OCI-LY1 (cell line): ENCODE measurements around the gene CCDC78.

ENCODE experiments used
- H2AFZ ChIP-seq: fragments of 200-600 bp; sonication (generic), shearing (Covaris generic); 2 replicates; pipeline ENCODE4 v1.6.0; 2014; ENCODE audit warnings: antibody characterized with exemption, mild to moderate bottlenecking, low read length
- H3F3A ChIP-seq: fragments of 200-600 bp; sonication (generic), shearing (Covaris generic); 2 replicates; pipeline ENCODE4 v1.6.0; 2014; ENCODE audit warnings: mild to moderate bottlenecking, antibody characterized with exemption, low read length, moderate library complexity; ENCODE audit not compliant: insufficient read depth
- H3K27ac ChIP-seq: fragments of 200-600 bp; sonication (generic); 2 replicates; pipeline ENCODE4 v1.5.1; 2014; ENCODE audit warnings: low read length, mixed run types, mild to moderate bottlenecking, low read depth; ENCODE audit not compliant: poor library complexity, severe bottlenecking
- H3K27me3 ChIP-seq: fragments of 200-600 bp; sonication (generic); 2 replicates; pipeline ENCODE4 v1.6.0; 2014; ENCODE audit warnings: antibody characterized with exemption, mild to moderate bottlenecking, low read length, moderate library complexity; ENCODE audit not compliant: insufficient read depth
- H3K36me3 ChIP-seq: fragments of 200-600 bp; sonication (generic); 2 replicates; pipeline ENCODE4 v1.6.1; 2014; ENCODE audit warnings: mild to moderate bottlenecking, antibody characterized with exemption, low read length, moderate library complexity, mixed read lengths; ENCODE audit not compliant: insufficient read depth
- H3K4me1 ChIP-seq: fragments of 200-600 bp; sonication (generic); 2 replicates; pipeline ENCODE4 v1.5.1; 2014; ENCODE audit warnings: mild to moderate bottlenecking, low read length, moderate library complexity; ENCODE audit not compliant: insufficient read depth, severe bottlenecking
- H3K4me2 ChIP-seq: fragments of 200-600 bp; sonication (generic), shearing (Covaris generic); 2 replicates; pipeline ENCODE4 v1.6.1; 2014; ENCODE audit warnings: low read length
- H3K4me3 ChIP-seq: fragments of 200-600 bp; sonication (generic); 2 replicates; pipeline ENCODE4 v1.5.1; 2014; ENCODE audit warnings: low read length, low read depth, mild to moderate bottlenecking, mixed read lengths; ENCODE audit not compliant: poor library complexity, severe bottlenecking
- H3K79me2 ChIP-seq: fragments of 200-600 bp; shearing (Covaris generic); 2 replicates; pipeline ENCODE4 v1.6.1; 2016; ENCODE audit warnings: mixed run types, low read length, mixed read lengths; ENCODE audit not compliant: insufficient read depth
- H3K9ac ChIP-seq: fragments of 200-600 bp; sonication (generic), shearing (Covaris generic); 2 replicates; pipeline ENCODE4 v1.6.1; 2014; ENCODE audit warnings: mild to moderate bottlenecking, low read length, mixed read lengths
- H3K9me2 ChIP-seq: fragments of 200-600 bp; sonication (generic), shearing (Covaris generic); 2 replicates; pipeline ENCODE4 v1.6.1; 2014; ENCODE audit warnings: low read depth, mild to moderate bottlenecking, low read length, mixed read lengths
- H3K9me3 ChIP-seq: fragments of 200-600 bp; shearing (Covaris generic); 2 replicates; pipeline ENCODE4 v1.6.1; 2014; ENCODE audit warnings: low read length, mixed read lengths
- H4K20me1 ChIP-seq: fragments of 200-600 bp; sonication (generic), shearing (Covaris generic); 2 replicates; pipeline ENCODE4 v1.6.0; 2016; ENCODE audit warnings: mild to moderate bottlenecking, low read length; ENCODE audit not compliant: insufficient read depth
- EZH2 ChIP-seq: fragments of 200-600 bp; sonication (generic), shearing (Covaris generic); IDR thresholded peaks from 2 replicates; pipeline ENCODE4 v1.8.0; 2017; ENCODE audit warnings: borderline replicate concordance, mixed run types, mild to moderate bottlenecking, antibody characterized with exemption, low read length, moderate library complexity, mixed read lengths
- TF ChIP-seq, protein P1 (sequence below): fragments of 200-600 bp; sonication (generic), shearing (Covaris generic); IDR thresholded peaks from 2 replicates; pipeline ENCODE4 v1.5.1; 2017; ENCODE audit warnings: mild to moderate bottlenecking, antibody characterized with exemption, low read length, moderate library complexity, mixed read lengths

CCDC78 gene

DNA sequence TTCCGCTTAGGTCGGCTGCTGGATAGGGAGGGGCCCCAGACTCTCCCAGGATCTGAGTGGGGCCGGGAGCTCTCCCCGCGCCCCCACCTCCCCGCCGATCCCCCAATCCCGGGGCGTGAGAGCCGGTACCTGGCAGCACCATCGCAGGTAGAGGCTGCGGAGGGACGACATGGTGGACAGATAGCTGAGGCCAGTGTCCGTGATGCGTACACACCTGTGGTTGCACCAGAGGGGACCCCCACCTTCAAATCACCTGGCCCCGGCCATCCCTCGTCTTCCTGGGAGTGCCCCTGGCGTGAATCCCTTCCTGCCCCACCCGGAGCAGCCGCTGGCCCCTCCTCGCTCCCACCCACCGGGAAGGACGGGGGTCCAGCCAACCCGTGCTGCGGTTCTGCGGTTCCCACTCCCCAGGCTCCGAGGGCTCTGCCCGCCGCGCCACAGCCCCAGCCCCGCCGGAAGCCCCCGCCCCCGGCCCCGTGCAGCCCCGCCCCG lies 31.3 kb downstream of the CCDC78 start:
- H4K20me1 ChIP-seq = no peaks in the 10 kb centered on the region
- H2AFZ ChIP-seq = no peak overlapping the region
- no peak overlapping the region for H3K27ac ChIP-seq
- no peaks in the 10 kb centered on the region for H3K36me3 ChIP-seq
- TF ChIP-seq, protein P1, sequence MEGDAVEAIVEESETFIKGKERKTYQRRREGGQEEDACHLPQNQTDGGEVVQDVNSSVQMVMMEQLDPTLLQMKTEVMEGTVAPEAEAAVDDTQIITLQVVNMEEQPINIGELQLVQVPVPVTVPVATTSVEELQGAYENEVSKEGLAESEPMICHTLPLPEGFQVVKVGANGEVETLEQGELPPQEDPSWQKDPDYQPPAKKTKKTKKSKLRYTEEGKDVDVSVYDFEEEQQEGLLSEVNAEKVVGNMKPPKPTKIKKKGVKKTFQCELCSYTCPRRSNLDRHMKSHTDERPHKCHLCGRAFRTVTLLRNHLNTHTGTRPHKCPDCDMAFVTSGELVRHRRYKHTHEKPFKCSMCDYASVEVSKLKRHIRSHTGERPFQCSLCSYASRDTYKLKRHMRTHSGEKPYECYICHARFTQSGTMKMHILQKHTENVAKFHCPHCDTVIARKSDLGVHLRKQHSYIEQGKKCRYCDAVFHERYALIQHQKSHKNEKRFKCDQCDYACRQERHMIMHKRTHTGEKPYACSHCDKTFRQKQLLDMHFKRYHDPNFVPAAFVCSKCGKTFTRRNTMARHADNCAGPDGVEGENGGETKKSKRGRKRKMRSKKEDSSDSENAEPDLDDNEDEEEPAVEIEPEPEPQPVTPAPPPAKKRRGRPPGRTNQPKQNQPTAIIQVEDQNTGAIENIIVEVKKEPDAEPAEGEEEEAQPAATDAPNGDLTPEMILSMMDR = no peak
- TF ChIP-seq EZH2 = no peak
- H3K9ac ChIP-seq = peak overlapping the region; percentile 67
- no peaks in the 10 kb centered on the region; the same call in 1 of the 2 replicates for H3K27me3 ChIP-seq
- no peaks in the 10 kb centered on the region for H3F3A ChIP-seq
- peaks cover 26% of the 10 kb centered on the region for H3K4me1 ChIP-seq
- peak overlapping the region; percentile 70 for H3K4me3 ChIP-seq
- peak overlapping the region; percentile 94 for H3K4me2 ChIP-seq
- no peaks in the 10 kb centered on the region for H3K9me2 ChIP-seq
- H3K9me3 ChIP-seq = no peaks in the 10 kb centered on the region
- no peaks in the 10 kb centered on the region for H3K79me2 ChIP-seq

DNA sequence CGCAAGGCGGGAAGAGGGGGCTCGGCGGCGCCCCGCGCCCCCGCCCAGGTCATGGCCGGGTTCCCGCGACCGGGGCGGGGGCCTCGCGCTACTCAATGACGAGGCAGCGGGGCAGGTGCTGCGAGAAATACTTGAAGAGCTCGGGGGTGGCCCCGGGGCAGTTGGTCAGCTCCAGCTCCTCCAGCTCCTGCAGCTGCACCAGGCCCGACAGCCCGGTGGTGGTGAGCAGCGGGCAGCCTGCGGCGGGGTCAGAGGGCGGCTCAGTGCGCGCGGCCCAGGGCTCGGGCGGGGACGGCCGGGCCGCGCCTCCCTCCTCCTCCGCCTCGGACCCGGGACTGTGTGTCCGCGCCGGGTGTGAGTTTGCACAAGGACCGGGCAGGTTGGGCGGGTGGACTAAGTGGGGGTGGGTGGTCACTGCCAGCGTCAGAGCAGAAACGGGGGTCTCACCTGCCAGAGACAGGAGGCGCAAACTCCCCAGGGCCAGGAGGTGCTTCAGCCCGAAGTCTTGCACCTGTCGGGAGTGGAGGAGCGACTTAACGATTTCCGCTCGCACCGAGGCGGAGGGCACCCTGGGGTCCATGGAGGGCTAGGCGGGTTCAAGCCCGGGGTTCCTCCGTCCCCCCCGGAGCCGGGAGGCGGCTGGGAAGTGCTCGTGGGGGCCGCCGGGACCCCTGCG lies 31.9 kb downstream of the CCDC78 start:
- peak overlapping the region; percentile 70 for H3K4me3 ChIP-seq
- H3K4me2 ChIP-seq = peak overlapping the region; percentile 94
- H3K36me3 ChIP-seq = no peaks in the 10 kb centered on the region
- no peak overlapping the region for H2AFZ ChIP-seq
- H3K27me3 ChIP-seq = no peaks in the 10 kb centered on the region; the same call in 1 of the 2 replicates
- peak overlapping the region; percentile 67 for H3K9ac ChIP-seq
- H3K9me3 ChIP-seq = no peaks in the 10 kb centered on the region
- no peaks in the 10 kb centered on the region for H3F3A ChIP-seq
- no peak for TF ChIP-seq EZH2
- H3K79me2 ChIP-seq = no peaks in the 10 kb centered on the region
- H3K4me1 ChIP-seq = peaks cover 31% of the 10 kb centered on the region
- H3K9me2 ChIP-seq = no peaks in the 10 kb centered on the region
- H3K27ac ChIP-seq = no peak overlapping the region
- H4K20me1 ChIP-seq = no peaks in the 10 kb centered on the region

DNA sequence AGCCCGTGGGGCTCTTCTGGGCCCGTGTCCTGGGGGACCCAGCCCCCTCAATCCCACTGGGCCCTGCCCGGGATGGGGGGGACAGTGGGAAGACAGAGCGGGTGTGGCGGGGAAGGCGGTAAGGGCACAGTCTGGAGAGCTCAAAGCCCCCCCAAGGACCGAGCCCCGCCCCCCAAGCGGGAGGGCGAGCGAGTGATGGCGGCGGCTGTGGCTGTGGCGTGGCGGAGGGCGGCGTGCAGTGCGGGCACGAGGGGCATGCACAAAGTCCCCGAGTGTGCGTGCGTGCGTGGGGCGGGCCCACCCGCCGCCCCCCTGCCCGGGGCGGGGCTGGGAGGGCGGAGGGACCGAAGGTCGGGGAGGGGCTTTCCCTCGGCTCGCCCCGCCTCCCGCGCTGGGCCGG lies 32.5 kb downstream of the CCDC78 start:
- Histone ChIP-seq H3K4me1 (peaks cover 37% of the 10 kb centered on the region), H3F3A (no peaks in the 10 kb centered on the region), H3K27ac (no peak overlapping the region), H2AFZ (no peak overlapping the region), H3K27me3 (no peaks in the 10 kb centered on the region; the same call in 1 of the 2 replicates), H3K9me3 (no peaks in the 10 kb centered on the region), H3K36me3 (no peaks in the 10 kb centered on the region), H3K9ac (no peak overlapping the region; the same call in 1 of the 2 replicates), H3K79me2 (no peaks in the 10 kb centered on the region), H3K4me2 (peak overlapping the region; percentile 94), H4K20me1 (no peaks in the 10 kb centered on the region), H3K4me3 (peak overlapping the region; percentile 70), H3K9me2 (no peaks in the 10 kb centered on the region)
- TF ChIP-seq, protein P1 = no peak
- TF ChIP-seq EZH2 = no peak

DNA sequence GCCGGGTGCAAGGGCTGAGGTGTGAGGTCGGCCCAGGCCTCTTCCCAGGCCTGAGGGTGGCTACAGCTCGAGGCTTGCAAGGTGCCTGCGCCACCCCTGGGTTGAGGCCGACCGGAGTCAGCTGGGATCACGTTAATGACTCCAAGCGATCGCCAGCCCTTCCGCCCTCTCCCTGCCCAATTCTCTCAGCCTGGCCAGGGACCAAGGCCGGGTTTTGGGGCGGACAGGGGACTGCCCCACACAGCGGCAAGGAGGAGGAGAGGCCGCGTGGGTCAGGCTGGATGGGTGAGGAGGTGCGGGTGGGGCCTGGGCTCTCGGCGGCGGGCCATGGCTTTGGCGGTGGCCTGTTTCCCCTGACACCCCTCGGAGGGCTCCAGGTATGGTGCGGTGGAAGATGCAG lies 32.9 kb downstream of the CCDC78 start:
- no peaks in the 10 kb centered on the region for H3K9me2 ChIP-seq
- H3K9me3 ChIP-seq = no peaks in the 10 kb centered on the region
- no peaks in the 10 kb centered on the region for H3K36me3 ChIP-seq
- no peak overlapping the region; the same call in 1 of the 2 replicates for H3K9ac ChIP-seq
- H3K27me3 ChIP-seq = no peaks in the 10 kb centered on the region; the same call in 1 of the 2 replicates
- peaks cover 41% of the 10 kb centered on the region for H3K4me1 ChIP-seq
- no peaks in the 10 kb centered on the region for H3F3A ChIP-seq
- H2AFZ ChIP-seq = no peak overlapping the region
- no peak for TF ChIP-seq EZH2
- TF ChIP-seq, protein P1 = no peak
- H3K4me2 ChIP-seq = peak overlapping the region; percentile 94
- no peak overlapping the region for H3K27ac ChIP-seq
- H3K4me3 ChIP-seq = peak overlapping the region; percentile 70
- no peaks in the 10 kb centered on the region for H3K79me2 ChIP-seq
- no peaks in the 10 kb centered on the region for H4K20me1 ChIP-seq
